Activated CD4-positive, alpha-beta T cell treated with anti-CD3 and anti-CD28 coated beads for 1 hour (primary cell): ENCODE results near the gene ADAM11.
"Not testable (repeated sequence)": the region's sequence is repeated elsewhere in the genome, so short reads cannot be mapped to it uniquely, and the experiment has no call there.

Source experiments
- DNase-seq: peaks from one replicate; pipeline ENCODE4 v3.0.0-alpha.2; 2020

Gene ADAM11, protein sequence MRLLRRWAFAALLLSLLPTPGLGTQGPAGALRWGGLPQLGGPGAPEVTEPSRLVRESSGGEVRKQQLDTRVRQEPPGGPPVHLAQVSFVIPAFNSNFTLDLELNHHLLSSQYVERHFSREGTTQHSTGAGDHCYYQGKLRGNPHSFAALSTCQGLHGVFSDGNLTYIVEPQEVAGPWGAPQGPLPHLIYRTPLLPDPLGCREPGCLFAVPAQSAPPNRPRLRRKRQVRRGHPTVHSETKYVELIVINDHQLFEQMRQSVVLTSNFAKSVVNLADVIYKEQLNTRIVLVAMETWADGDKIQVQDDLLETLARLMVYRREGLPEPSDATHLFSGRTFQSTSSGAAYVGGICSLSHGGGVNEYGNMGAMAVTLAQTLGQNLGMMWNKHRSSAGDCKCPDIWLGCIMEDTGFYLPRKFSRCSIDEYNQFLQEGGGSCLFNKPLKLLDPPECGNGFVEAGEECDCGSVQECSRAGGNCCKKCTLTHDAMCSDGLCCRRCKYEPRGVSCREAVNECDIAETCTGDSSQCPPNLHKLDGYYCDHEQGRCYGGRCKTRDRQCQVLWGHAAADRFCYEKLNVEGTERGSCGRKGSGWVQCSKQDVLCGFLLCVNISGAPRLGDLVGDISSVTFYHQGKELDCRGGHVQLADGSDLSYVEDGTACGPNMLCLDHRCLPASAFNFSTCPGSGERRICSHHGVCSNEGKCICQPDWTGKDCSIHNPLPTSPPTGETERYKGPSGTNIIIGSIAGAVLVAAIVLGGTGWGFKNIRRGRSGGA

GRCh38 chr17:44758414-44759085, at the start of gene ADAM11:
ADAM11 (plus strand) TSS chr17:44758988; CDS start chr17:44759200, 212 bp downstream.
- no peak for DNase-seq

DNA sequence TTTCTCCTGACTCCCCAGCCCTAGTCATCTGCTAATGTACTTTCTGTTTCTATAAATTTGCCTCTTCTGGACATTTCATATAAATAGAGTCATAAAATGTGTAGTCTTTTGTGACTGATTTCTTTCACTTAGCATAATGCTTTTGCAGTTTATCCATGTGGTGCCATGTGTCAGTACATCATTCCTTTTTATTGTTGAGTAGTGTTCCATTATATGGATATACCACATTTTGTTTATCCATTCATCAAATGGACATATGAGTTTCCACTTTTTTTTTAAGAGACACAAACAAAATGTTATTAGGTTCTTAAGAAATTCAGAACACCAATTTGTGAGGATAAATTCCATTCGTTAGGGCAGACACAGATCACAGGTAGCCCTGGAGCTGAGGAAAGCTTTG, 39.3 kb upstream of the ADAM11 start:
- DNase-seq, result no peak

GRCh38 chr17:44722254-44722653, 36.5 kb upstream of the ADAM11 start:
- no peak for DNase-seq

- DNase-seq, result not testable (repeated sequence)
Observed at GRCh38 chr17:44726121-44726520, 32.7 kb upstream of the ADAM11 start.

GRCh38 chr17:44733753-44734152, 25.0 kb upstream of the ADAM11 start:
- no peak for DNase-seq

- no peak for DNase-seq
Observed at GRCh38 chr17:44734272-44734671, 24.5 kb upstream of the ADAM11 start.

GRCh38 chr17:44736551-44737240, 22.1 kb upstream of the ADAM11 start:
- DNase-seq, result no peak

DNA sequence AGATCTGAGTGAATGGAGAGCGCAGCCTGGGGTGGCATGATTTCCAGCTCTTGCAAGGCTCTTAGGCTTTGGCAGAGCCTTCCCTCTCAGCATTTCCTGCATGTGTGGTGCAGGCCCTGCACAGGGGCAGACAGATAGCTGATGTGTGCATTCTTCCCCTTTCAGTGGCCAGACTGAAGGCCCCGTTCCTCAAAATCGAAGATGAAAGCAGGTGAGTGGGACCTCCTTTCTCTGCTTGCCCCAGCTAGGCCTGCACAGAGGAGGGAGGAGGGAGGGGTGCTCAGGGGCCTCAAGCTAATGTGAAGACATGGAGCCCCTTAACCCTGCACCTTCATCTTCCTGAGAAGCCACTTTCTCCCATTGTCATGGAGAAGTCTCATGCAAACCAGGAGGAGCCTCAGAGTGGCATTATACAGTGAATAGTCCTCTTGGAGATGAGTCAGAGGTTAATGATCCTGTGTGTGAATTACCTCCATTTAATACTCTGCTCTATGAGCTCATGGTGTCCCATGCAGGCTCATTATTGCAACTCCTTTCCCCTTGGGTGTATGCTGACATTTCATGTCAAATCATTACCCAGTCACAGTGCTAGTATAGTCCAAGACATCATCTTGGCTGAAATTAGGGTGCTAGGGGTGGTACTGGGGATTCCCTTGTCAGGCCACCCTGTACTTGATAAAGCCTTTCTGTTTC, 20.4 kb upstream of the ADAM11 start:
- DNase-seq, result no peak

DNA sequence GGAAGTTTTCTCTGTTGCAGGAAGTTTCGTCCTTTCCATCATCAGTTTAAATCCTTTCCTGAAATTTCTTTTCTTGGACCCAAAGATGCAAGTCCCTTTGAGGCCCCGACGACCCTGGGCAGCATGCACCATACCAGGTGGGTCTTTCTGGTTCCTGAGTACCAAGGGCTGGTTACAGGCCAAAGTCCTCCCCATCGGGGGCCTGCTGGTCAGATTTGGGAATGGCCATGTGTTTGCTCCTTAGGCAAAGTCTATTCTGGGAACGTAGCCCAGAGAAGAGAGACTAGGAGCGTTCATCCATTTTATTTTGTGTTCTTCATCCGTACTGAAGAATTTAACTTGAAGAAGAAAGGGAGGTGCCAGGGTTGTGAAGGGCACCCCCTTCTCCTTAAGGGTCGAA, 17.5 kb upstream of the ADAM11 start:
- DNase-seq, result no peak

GRCh38 chr17:44745301-44745700, 13.5 kb upstream of the ADAM11 start:
- DNase-seq, result no peak

DNA sequence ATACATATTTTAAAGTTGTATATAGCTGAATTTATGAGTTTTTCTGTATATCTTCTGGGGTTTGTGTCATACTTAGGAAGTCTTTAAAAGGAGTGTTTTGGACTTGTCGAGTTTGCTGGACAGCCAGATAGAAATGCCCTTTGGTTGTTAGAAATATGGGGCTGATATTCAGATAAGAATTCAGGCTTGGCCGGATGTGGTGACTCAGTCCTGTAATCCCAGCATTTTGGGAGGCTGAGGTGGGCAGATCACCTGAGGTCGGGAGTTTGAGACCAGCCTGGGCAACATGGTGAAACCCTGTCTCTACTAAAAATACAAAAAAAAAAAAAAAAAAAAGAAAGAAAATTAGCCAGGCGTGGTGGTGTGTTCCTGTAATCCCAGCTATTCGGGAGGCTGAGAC, 13.1 kb upstream of the ADAM11 start:
- DNase-seq, result not testable (repeated sequence)

GRCh38 chr17:44747566-44747965, 11.2 kb upstream of the ADAM11 start:
- no peak for DNase-seq

GRCh38 chr17:44749076-44749979, 9.5 kb upstream of the ADAM11 start:
- DNase-seq, result no peak

DNA sequence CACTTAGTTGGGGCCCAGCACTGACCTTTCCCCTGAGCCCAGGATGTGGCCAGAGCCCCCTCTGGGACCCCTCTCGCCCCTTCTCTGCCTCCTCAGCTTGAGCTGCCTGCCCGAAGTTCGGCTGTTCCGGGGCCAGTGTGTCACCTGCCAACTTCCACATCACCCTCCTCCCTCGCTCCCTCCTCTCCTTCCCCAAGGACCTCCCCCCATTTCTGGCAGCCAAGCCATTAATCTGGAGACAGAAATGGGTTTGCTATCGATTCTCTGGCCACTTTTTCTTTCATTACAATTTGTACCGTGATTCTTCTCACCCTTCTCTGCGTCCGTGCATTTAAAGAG, 8.8 kb upstream of the ADAM11 start:
- DNase-seq, result no peak

DNA sequence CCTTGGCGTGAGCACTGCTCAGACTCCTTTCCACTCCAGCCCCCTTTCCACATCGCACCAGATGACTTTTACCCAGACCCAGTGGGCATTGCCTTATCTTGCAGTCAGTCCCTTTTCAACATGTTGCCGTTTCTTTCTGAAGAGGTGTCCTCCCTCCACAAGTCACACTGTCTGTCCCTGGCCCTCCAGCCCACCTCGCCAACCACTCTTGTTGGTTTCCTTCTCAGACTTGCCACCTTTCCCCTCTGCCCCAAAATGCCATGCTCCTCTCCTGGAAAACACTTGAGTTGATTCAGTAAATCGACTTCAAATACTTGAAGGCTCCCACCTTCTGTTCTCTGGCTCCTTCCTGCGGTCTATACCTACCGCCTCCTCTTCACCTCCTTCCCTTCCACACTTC, 7.5 kb upstream of the ADAM11 start:
- DNase-seq, result no peak

- DNase-seq, result no peak
Observed at GRCh38 chr17:44751806-44752205, 7.0 kb upstream of the ADAM11 start.

DNA sequence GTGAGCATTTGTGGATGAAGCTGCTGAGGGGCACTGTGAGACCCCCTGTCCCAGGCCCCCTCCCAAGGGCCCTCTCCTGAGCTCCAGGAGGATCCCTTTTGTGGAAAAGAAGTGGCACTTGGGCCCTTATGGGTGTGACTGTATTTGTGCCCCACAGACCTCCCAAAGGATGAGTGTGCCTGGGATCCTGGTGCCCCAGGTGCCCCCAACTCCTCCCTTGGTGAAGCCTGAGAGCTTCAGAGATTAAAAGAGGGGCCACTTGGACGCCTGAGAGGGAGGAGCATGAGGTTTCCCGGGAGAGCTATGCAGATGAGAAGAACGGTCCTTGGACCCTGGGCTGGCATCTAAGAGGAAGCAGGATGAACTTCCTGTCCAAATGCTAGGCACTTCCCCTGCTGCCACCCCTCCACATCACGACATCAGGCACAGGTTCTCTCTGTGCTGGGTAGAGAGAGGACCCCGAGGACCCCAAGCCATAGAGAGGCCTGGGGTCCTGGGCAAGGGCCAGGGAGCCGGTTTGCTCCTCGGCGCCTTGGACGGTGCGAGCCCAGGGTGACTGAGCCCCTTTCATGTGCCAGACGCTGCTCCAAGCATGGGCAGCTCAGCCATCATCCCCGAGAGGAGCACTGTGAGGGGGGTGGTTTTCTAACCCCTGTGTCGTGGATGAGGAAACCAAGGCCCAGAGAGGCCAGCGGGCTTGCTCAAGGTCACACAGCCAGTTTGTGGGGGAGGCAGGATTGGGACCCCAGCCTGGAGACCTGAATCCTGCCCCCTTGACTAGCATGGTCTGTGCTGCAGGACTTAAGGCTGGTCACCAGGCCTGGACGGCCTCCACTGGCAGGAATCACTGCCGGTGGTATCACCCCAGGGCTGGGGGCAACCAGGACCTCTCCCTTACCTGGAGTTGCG, 5.6 kb upstream of the ADAM11 start:
- DNase-seq, result no peak

DNA sequence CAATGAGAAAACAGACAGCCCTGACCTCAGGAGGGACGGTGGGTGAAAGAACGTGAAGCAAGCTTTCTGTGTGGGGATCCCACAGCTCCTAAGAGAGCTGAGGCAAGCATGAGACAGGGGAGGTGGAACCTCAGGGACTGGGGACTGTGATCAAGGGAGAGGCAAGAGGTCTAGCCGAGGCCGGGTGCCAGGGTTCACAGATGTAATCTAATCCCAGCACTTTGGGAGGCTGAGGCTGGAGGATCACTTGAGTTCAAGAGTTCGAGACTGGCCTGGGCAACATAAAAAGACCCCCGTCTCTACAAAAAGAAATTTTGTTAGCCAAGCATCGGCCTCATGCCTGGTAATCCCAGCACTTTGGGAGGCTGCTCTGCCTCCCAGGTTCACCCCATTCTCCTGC, 4.5 kb upstream of the ADAM11 start:
- no peak for DNase-seq

GRCh38 chr17:44755180-44755579, 3.6 kb upstream of the ADAM11 start:
- not testable (repeated sequence) for DNase-seq
